ENCODE results near the gene SH3TC1. TPM values are rescaled to one million over a fixed set of nuclear protein-coding genes. Genes with fewer than 3 reads are reported as not detected.

Gene SH3TC1
- total and polyA plus RNA-seq, 2 of the 13 experiments (the other 11 are each of a cell fraction or from before 2014, with no cell fraction given): 14.9 to 21.8 TPM

DNA sequence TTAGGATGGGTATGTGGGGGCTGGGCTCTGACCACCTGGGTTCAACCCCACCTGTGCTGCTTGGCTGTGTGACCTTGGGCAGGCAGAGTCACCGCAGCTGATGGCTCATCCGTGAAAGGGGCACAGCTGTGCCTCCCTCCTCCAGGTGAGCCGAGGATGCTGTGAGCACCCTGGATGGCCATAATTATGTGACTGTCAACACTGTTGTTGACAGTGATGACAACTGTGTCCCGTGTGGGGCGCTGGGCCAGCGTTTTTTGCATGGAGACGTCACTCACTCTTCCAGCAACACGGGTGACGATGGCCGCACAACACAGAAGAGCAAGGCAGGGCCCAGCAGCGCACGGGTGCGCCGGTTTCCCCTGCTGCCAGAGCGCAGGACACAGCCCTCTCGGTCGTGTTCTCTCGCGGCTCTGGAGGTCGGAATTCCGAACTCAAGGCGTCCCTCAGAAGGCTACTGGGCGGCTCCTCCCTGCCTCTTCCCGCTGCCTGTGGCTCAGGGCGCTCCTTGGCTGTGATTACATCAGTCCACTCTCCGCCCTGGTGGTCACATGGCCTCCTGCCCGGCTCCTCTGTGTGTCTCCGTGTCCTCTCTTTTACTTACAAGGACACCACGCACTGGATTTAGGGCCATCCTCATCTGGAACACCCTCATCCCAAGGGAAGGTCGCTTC is 1.3 kb downstream of the SH3TC1 start (continued):
- TF ChIP-seq, protein P1, sequence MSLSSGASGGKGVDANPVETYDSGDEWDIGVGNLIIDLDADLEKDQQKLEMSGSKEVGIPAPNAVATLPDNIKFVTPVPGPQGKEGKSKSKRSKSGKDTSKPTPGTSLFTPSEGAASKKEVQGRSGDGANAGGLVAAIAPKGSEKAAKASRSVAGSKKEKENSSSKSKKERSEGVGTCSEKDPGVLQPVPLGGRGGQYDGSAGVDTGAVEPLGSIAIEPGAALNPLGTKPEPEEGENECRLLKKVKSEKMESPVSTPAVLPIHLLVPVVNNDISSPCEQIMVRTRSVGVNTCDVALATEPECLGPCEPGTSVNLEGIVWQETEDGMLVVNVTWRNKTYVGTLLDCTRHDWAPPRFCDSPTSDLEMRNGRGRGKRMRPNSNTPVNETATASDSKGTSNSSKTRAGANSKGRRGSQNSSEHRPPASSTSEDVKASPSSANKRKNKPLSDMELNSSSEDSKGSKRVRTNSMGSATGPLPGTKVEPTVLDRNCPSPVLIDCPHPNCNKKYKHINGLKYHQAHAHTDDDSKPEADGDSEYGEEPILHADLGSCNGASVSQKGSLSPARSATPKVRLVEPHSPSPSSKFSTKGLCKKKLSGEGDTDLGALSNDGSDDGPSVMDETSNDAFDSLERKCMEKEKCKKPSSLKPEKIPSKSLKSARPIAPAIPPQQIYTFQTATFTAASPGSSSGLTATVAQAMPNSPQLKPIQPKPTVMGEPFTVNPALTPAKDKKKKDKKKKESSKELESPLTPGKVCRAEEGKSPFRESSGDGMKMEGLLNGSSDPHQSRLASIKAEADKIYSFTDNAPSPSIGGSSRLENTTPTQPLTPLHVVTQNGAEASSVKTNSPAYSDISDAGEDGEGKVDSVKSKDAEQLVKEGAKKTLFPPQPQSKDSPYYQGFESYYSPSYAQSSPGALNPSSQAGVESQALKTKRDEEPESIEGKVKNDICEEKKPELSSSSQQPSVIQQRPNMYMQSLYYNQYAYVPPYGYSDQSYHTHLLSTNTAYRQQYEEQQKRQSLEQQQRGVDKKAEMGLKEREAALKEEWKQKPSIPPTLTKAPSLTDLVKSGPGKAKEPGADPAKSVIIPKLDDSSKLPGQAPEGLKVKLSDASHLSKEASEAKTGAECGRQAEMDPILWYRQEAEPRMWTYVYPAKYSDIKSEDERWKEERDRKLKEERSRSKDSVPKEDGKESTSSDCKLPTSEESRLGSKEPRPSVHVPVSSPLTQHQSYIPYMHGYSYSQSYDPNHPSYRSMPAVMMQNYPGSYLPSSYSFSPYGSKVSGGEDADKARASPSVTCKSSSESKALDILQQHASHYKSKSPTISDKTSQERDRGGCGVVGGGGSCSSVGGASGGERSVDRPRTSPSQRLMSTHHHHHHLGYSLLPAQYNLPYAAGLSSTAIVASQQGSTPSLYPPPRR (CRISPR knock-in tag; IDR thresholded peaks at IDR 0.05; ENCODE audit: borderline replicate concordance): no peak
- TF ChIP-seq REXO4 (CRISPR knock-in tag; IDR thresholded peaks at IDR 0.05; ENCODE audit: borderline replicate concordance) (no peak), MAFK (conservative IDR thresholded peaks at IDR 0.05 in 1 of 2, IDR thresholded peaks at IDR 0.05 in 1 of 2; ENCODE audit: low read length in 2 of 2) (no peak), RFXANK (CRISPR knock-in tag; IDR thresholded peaks at IDR 0.05) (no peak), ZNF225 (CRISPR knock-in tag; IDR thresholded peaks at IDR 0.05) (no peak), KLF15 (CRISPR knock-in tag; IDR thresholded peaks at IDR 0.05; ENCODE audit: borderline replicate concordance) (no peak), ZNF614 (CRISPR knock-in tag; IDR thresholded peaks at IDR 0.05; ENCODE audit: borderline replicate concordance) (no peak), ZIK1 (CRISPR knock-in tag; IDR thresholded peaks at IDR 0.05; ENCODE audit: borderline replicate concordance, low read depth) (no peak), ERF (CRISPR knock-in tag; IDR thresholded peaks at IDR 0.05) (no peak), MEIS2 (CRISPR knock-in tag; IDR thresholded peaks at IDR 0.05) (peak; percentile 23; the same call in 1 of the 2 replicates), MZF1 (CRISPR knock-in tag; IDR thresholded peaks at IDR 0.05; ENCODE audit: borderline replicate concordance) (no peak), ZNF747 (CRISPR knock-in tag; IDR thresholded peaks at IDR 0.05; ENCODE audit: borderline replicate concordance) (peak; percentile 51; the same call in 1 of the 2 replicates), ZNF713 (CRISPR knock-in tag; IDR thresholded peaks at IDR 0.05) (no peak), CAMTA2 (CRISPR knock-in tag; IDR thresholded peaks at IDR 0.05; ENCODE audit: borderline replicate concordance) (0 out of 2 replicates have a peak, but pooled peaks have one; percentile 44), BRCA1 (CRISPR knock-in tag; IDR thresholded peaks at IDR 0.05) (no peak), ZNF124 (CRISPR knock-in tag; IDR thresholded peaks at IDR 0.05) (no peak), MTA3 (CRISPR knock-in tag; IDR thresholded peaks at IDR 0.05) (no peak), SRSF9 (IDR thresholded peaks at IDR 0.05; ENCODE audit: borderline replicate concordance, insufficient read depth, low read depth, low read length, poor library complexity, severe bottlenecking) (no peak), GATAD2A (CRISPR knock-in tag; IDR thresholded peaks at IDR 0.05) (no peak)
- TF ChIP-seq, protein P2, sequence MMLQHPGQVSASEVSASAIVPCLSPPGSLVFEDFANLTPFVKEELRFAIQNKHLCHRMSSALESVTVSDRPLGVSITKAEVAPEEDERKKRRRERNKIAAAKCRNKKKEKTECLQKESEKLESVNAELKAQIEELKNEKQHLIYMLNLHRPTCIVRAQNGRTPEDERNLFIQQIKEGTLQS (CRISPR knock-in tag; IDR thresholded peaks at IDR 0.05): no peak
- TF ChIP-seq, protein P3, sequence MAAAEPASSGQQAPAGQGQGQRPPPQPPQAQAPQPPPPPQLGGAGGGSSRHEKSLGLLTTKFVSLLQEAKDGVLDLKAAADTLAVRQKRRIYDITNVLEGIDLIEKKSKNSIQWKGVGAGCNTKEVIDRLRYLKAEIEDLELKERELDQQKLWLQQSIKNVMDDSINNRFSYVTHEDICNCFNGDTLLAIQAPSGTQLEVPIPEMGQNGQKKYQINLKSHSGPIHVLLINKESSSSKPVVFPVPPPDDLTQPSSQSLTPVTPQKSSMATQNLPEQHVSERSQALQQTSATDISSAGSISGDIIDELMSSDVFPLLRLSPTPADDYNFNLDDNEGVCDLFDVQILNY (CRISPR knock-in tag; conservative IDR thresholded peaks at IDR 0.05): no peak
- TF ChIP-seq, protein P4, sequence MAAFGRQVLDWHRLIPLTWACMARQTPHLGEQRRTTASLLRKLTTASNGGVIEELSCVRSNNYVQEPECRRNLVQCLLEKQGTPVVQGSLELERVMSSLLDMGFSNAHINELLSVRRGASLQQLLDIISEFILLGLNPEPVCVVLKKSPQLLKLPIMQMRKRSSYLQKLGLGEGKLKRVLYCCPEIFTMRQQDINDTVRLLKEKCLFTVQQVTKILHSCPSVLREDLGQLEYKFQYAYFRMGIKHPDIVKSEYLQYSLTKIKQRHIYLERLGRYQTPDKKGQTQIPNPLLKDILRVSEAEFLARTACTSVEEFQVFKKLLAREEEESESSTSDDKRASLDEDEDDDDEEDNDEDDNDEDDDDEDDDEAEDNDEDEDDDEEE (CRISPR knock-in tag; IDR thresholded peaks at IDR 0.05): no peak
- TF ChIP-seq, protein P5, sequence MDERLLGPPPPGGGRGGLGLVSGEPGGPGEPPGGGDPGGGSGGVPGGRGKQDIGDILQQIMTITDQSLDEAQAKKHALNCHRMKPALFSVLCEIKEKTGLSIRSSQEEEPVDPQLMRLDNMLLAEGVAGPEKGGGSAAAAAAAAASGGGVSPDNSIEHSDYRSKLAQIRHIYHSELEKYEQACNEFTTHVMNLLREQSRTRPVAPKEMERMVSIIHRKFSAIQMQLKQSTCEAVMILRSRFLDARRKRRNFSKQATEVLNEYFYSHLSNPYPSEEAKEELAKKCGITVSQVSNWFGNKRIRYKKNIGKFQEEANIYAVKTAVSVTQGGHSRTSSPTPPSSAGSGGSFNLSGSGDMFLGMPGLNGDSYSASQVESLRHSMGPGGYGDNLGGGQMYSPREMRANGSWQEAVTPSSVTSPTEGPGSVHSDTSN (CRISPR knock-in tag; IDR thresholded peaks at IDR 0.05): no peak

Data from HepG2 (cell line).